RPMI8226 (cell line): Measurements from ENCODE around the gene NPIPA5.
"Not testable (repeated sequence)": the region's sequence is repeated elsewhere in the genome, so short reads cannot be mapped to it uniquely, and the experiment has no call there.

Experiments used
- DNase-seq: peaks from one replicate; pipeline ENCODE4 v3.0.0-alpha.2; 2015

NPIPA5 gene

DNA sequence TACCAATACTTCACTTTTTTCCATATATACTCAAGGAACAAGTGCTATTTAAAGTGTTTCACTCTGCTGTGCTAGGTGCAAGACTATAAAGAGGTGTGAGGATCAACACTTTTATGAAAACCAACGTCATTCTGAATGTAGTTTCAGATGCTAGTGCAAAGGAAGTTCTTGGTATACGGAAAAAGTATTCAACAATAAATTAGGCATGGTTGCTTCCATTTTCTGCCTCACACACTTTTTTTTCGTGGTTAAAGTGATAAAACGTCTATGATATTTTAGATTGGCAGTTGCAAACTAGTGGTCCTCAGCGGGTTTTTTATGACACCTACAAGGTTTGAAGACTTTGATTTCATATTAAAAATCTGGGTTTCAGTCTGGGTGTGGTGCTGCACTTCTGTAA, 11.8 kb upstream of the NPIPA5 start:
- DNase-seq = not testable (repeated sequence)

- DNase-seq = not testable (repeated sequence)
These were observed 10.0 kb upstream of the NPIPA5 start for GRCh38 chr16:15388060-15388459.

- not testable (repeated sequence) for DNase-seq
These were observed 4.7 kb upstream of the NPIPA5 start for GRCh38 chr16:15382810-15383209.

DNA sequence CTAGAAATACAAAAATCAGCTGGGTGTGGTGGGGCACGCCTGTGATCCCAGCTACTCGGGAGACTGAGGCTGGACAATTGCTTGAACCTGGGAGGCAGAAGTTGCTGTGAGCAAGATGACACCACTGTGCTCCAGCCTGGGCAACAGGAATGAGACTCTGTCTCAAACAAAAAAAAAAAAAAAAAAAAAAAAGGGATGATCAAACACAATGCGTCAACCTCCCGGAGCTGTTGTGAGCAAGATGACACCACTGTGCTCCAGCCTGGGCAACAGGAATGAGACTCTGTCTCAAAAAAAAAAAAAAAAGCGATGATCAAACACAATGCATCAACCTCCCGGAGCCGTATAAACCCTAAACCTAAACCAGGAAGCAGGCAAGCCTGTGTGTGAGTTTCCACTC, 20.6 kb downstream of the NPIPA5 start:
- not testable (repeated sequence) for DNase-seq

GRCh38 chr16:15354846-15355245, 23.2 kb downstream of the NPIPA5 start:
- DNase-seq = not testable (repeated sequence)

DNA sequence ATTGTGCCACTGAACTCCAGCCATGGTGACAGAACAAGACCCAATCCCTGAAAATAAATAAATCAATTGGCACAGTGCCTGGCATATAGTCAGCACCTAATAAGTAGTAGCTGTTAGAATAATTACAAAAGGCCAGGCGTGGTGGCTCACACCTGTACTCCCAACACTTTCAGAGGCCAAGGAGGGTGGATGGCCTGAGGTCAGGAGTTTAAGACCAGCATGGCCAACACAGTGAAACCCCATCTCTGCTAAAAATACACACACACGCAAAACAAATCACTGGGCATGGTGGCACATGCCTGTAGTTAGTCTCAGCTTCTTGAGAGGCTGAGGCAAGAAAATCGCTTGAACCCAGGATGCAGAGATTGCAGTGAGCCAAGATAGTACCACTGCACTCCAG, 25.2 kb downstream of the NPIPA5 start:
- not testable (repeated sequence) for DNase-seq

GRCh38 chr16:15351745-15352144, 26.3 kb downstream of the NPIPA5 start:
- DNase-seq = not testable (repeated sequence)

DNA sequence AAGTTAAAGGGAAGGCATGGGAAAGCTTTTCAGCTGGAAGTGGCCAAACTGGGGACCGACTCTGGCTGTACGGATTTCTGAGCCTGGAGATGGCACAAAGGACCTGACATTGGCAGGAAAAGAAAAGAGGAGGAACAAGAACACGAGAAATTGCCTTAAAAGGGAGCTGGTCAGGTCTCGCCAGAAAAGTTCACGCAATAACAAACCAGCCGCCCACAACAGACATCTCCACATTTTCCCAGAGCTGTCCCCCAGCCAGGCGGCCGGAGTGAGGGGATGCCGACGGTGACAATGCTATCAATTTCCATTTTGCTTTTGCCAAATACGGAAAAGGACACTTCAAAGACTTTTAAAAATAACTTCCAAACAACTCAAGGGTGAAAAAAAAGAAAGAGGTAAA, 26.8 kb downstream of the NPIPA5 start:
- not testable (repeated sequence) for DNase-seq

- not testable (repeated sequence) for DNase-seq
These were observed 29.4 kb downstream of the NPIPA5 start for GRCh38 chr16:15348721-15349120.

GRCh38 chr16:15342337-15342736, 35.8 kb downstream of the NPIPA5 start:
- not testable (repeated sequence) for DNase-seq

- DNase-seq = not testable (repeated sequence)
These were observed 39.1 kb downstream of the NPIPA5 start for GRCh38 chr16:15338986-15339385.

DNA sequence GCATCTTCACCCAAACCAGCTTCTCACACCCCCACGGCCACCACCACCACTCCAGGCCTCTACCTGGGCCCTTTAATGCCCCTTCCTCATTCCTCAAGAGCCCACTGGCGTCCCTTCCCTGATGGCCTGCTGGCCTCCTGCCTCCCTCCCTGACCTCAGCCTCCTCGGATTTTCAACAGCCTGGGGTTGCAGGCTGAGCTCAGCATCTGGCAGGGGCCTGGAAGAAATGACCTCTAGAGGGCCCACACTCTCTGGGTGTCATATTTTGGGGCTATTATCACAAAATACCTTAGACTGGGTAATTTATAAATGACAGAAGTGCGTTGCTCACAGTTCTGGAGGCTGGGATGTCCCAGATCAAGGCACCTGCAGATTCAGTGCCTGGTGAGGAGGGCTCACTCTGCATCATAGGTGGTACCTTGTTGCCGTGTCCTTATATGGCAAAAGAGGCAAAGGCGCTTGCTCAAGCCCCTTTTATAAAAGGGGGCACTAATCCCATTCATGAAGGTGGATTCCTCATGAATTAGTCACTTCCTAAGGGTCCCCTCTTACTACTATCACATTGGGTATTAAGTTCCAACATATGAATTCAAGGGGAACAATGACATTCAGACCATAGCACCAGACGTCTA, 40.0 kb downstream of the NPIPA5 start:
- DNase-seq = not testable (repeated sequence)

- DNase-seq = not testable (repeated sequence)
These were observed 42.5 kb downstream of the NPIPA5 start for GRCh38 chr16:15335609-15336008.

GRCh38 chr16:15333969-15334368, 44.1 kb downstream of the NPIPA5 start:
- DNase-seq = not testable (repeated sequence)

- DNase-seq = not testable (repeated sequence)
These were observed 47.1 kb downstream of the NPIPA5 start for GRCh38 chr16:15330978-15331377.

DNA sequence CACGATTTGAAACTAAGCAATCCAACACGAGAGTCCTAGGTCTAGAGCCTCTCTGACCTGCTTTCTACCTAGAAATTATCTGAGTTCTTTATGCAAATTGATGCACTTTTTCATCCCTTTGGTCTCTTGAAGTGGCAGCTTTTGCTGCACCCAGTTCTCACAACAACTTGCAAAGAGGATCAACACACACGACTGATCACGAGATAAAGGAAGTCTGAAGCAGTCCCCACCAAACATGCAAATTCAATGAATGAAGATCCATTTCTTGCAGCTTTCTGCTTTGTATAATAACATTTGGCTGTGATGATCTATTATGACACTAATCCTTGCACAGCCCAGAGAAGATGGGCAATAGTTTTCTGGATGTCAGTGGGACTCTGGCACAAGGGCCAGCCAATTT, 53.1 kb downstream of the NPIPA5 start:
- DNase-seq = not testable (repeated sequence)

GRCh38 chr16:15323373-15323772, 54.7 kb downstream of the NPIPA5 start:
- not testable (repeated sequence) for DNase-seq

DNA sequence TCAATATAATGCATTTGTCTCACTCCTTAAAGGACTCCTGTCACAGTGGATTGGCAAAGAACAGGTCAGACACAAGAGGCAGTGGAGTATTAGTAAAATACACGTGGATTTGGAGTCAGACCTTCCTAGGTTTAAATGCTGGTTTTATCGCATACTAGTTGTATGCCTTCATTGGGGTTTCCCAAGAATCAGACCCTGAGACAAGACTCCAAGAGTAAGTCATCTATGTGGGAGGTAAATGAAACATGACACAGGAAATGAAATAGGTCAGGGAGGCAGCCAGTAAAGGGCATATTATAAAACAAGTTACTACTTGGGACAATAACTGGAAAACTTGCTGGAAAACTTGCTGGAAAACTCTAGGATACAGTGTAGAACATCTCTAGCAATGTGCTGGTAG, 56.9 kb downstream of the NPIPA5 start:
- not testable (repeated sequence) for DNase-seq

- DNase-seq = not testable (repeated sequence)
These were observed 63.5 kb downstream of the NPIPA5 start for GRCh38 chr16:15314562-15314961.
